ENCODE measurements around the gene MYMX.

The MYMX gene

GRCh38 chr6:44265722-44266233, 49.1 kb downstream of the MYMX start:
- DNase-seq: no peak

DNA sequence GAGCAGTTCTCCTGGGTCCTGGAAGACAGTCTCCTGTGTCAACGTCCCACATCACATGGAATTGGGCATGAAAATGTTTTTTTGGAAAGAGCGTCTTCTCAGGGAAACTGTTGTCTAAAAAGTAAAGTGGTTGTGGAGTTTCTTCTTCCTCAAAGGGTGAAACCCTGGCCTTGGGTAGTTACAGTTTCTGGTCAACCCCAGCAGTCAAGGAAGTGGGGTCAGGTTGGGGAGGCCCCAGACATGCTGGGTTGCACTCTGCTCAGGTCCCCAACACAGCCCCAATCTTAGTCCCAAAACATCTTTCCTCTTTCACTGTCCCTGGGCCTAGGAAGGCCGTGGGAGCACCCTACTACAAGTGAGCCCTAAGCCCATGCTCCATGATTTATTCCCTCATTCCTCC, 49.6 kb downstream of the MYMX start:
- DNase-seq: no peak

DNA sequence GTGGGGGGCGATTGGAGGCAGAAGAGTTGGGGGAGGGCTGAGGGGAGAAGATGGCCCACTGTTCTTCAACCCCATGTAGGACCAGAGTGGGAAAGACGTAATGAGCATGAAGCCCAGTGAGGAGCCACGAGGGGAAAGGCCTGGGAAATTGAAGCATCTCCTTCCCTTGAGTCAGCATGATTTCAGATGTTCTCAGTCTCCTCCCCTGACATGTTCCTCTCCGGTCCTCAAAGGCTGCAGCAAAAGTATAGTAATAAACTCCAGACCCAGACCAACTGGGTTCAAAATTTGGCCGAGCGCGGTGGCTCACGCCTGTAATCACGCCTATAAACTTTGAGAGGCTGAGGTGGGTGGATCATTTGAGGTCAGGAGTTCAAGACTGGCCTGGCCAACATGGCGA, 50.5 kb downstream of the MYMX start:
- no peak for DNase-seq

Measured in activated CD4-positive, alpha-beta T cell treated with anti-CD3 and anti-CD28 coated beads, Interleukin-10, Interleukin-2, amounts not matched to agents 100 ng/mL and 50 ng/mL, durations not matched to agents 16 hours and 8 hours (primary cell).